GM19467 (cell line): Measurements from ENCODE around the gene PSKH1.
A peak's percentile ranks its signal among the peaks of the same experiment; 100 is the strongest.

Experiments
- ATAC-seq: cut with Tn5 transposase; IDR thresholded peaks from one replicate; pipeline ENCODE4 v1.9.1; 2021; ENCODE audit warnings: mild to moderate bottlenecking, moderate library complexity; ENCODE audit not compliant: unreplicated experiment

PSKH1 gene

GRCh38 chr16:67865318-67865717 is 27.7 kb upstream of the PSKH1 start:
- no peak for ATAC-seq

- no peak for ATAC-seq
These were observed 24.8 kb upstream of the PSKH1 start for GRCh38 chr16:67868290-67868689.

GRCh38 chr16:67869653-67870052 is 23.4 kb upstream of the PSKH1 start:
- ATAC-seq = no peak

- ATAC-seq = no peak
These were observed 21.8 kb upstream of the PSKH1 start for GRCh38 chr16:67871256-67871655.

GRCh38 chr16:67872131-67872630 is 20.9 kb upstream of the PSKH1 start:
- no peak for ATAC-seq

- ATAC-seq = peak; percentile 52
These were observed 20.2 kb upstream of the PSKH1 start, which contains the start of gene EDC4 for GRCh38 chr16:67872631-67873434. Gene EDC4, plus strand, starts transcription at chr16:67873052. Its CDS starts 210 bp downstream, at chr16:67873262.

GRCh38 chr16:67873435-67874370 is 19.4 kb upstream of the PSKH1 start:
- ATAC-seq = peak; percentile 5

- ATAC-seq = no peak
These were observed 18.7 kb upstream of the PSKH1 start for GRCh38 chr16:67874372-67874771.

GRCh38 chr16:67877064-67877463 is 16.0 kb upstream of the PSKH1 start:
- no peak for ATAC-seq

GRCh38 chr16:67878232-67878631 is 14.8 kb upstream of the PSKH1 start:
- ATAC-seq = no peak

- no peak for ATAC-seq
These were observed 14.2 kb upstream of the PSKH1 start for GRCh38 chr16:67878846-67879245.

- ATAC-seq = no peak
These were observed 13.6 kb upstream of the PSKH1 start for GRCh38 chr16:67879462-67879861.

- no peak for ATAC-seq
These were observed 13.1 kb upstream of the PSKH1 start for GRCh38 chr16:67879936-67880335.

- no peak for ATAC-seq
These were observed 12.5 kb upstream of the PSKH1 start for GRCh38 chr16:67880584-67880983.

- ATAC-seq = no peak
These were observed 11.4 kb upstream of the PSKH1 start for GRCh38 chr16:67881621-67882161.

GRCh38 chr16:67882374-67883145 is 10.5 kb upstream of the PSKH1 start:
- ATAC-seq = no peak

GRCh38 chr16:67883146-67883871 is 9.7 kb upstream of the PSKH1 start:
- ATAC-seq = no peak

- ATAC-seq = no peak
These were observed 9.2 kb upstream of the PSKH1 start for GRCh38 chr16:67883872-67884261.

GRCh38 chr16:67884684-67885083 is 8.4 kb upstream of the PSKH1 start, which contains the start of gene NRN1L:
Gene NRN1L, plus strand, starts transcription at chr16:67884885. Its CDS starts 19 bp downstream, at chr16:67884904.
- ATAC-seq = no peak

- ATAC-seq = no peak
These were observed 7.5 kb upstream of the PSKH1 start for GRCh38 chr16:67885545-67885944.
